Lung (tissue), 12 donors: ENCODE data around the gene FZR1. TPM values are rescaled to one million over a fixed set of nuclear protein-coding genes. Genes with fewer than 3 reads are reported as not detected.

Experiments
- ATAC-seq: fragments of 200-7000 bp; cut with Tn5 transposase; one replicate; pipeline ENCODE4 v1.9.1; 2020; ENCODE audit warnings: moderate number of reproducible peaks; ENCODE audit not compliant: insufficient read depth, low FRiP score
- DNase-seq, 3 donors: peaks; one replicate each; pipeline ENCODE4 v3.0.0-alpha.2; 2013 to 2017
- H3K27ac ChIP-seq, 2 donors: one replicate each; pipeline ENCODE4 v1.5.1; 2013; ENCODE audit warnings: mild to moderate bottlenecking in 2 of 2, moderate library complexity in 2 of 2, control low read depth in 1 of 2, inconsistent platforms in 1 of 2, low read depth in 1 of 2, low read length in 1 of 2
- H3K27me3 ChIP-seq, 3 donors: one replicate each; pipeline ENCODE4 v1.5.1; 2013; ENCODE audit warnings: low read length in 2 of 3; ENCODE audit not compliant: control insufficient read depth in 3 of 3, insufficient read depth in 3 of 3
- H3K36me3 ChIP-seq, 4 donors: one replicate each; pipeline ENCODE4 v1.5.1; 2013; ENCODE audit warnings: low read length in 4 of 4, mild to moderate bottlenecking in 1 of 4, moderate library complexity in 1 of 4; ENCODE audit not compliant: control insufficient read depth in 4 of 4, insufficient read depth in 4 of 4
- H3K4me1 ChIP-seq, 5 donors: one replicate each; pipeline ENCODE4 v1.5.1; 2013; ENCODE audit warnings: low read length in 5 of 5, mild to moderate bottlenecking in 2 of 5, moderate library complexity in 1 of 5; ENCODE audit not compliant: control insufficient read depth in 5 of 5, insufficient read depth in 5 of 5
- H3K4me3 ChIP-seq: one replicate; pipeline ENCODE4 v1.5.1; 2013; ENCODE audit warnings: mild to moderate bottlenecking, control low read depth, moderate library complexity
- H3K9ac ChIP-seq, 2 donors: one replicate each; pipeline ENCODE4 v1.5.1; 2013; ENCODE audit warnings: low read length in 2 of 2, control low read depth in 1 of 2; ENCODE audit not compliant: insufficient read depth in 1 of 2
- H3K9me3 ChIP-seq, 4 donors: one replicate each; pipeline ENCODE4 v1.5.1; 2013; ENCODE audit warnings: low read length in 3 of 4, mild to moderate bottlenecking in 1 of 4, moderate library complexity in 1 of 4; ENCODE audit not compliant: control insufficient read depth in 4 of 4, insufficient read depth in 3 of 4
- CTCF ChIP-seq: IDR thresholded peaks from 2 replicates; pipeline ENCODE4 v1.5.1; 2012; ENCODE audit warnings: mild to moderate bottlenecking; ENCODE audit errors: control extremely low read depth, extremely low read depth
- WGBS, 2 donors: extraction: QIAGEN DNeasy Blood & Tissue Kit; methylation state at CpG; one replicate each; pipeline ENCODE4 v1.1.7; 2013; 5-methylcytosine and 5-hydroxymethylcytosine counted together
- polyA plus RNA-seq, 2 donors: library from polyadenylated mRNA; stranded (reverse); fragments of 200-250 nt; gene quantifications; one replicate each; pipeline ENCODE4 v1.2.1, GENCODE V29; 2013
- total RNA-seq, 2 donors: library from RNA; depleted of rRNA in 1 of 2; stranded (reverse); fragments of >200 nt in 1 of 2; gene quantifications; one replicate each; pipeline ENCODE4 v1.2.1, GENCODE V29; 2014 to 2021
- donor health status: control.
- donor health status: control.
- donor health status: Bipolar disorder and iron deficiency.
- donor health status: healthy.
- donor health status: DM: yes; HTN: yes; CAD: no.

The FZR1 gene
- total and polyA plus RNA-seq, 4 donors, result 20.0 to 45.8 (median 28.3) TPM

GRCh38 chr19:3481241-3482090 lies 24.6 kb upstream of the FZR1 start:
- peaks cover 0 to 17% (median 13%) of the 10 kb centered on the region in 3 donors for H3K27me3 ChIP-seq
- 54 to 78% methylated on average over 38 of the region's 38 CpGs for WGBS, 2 donors
- ATAC-seq, result no peak

GRCh38 chr19:3482507-3483225 lies 23.4 kb upstream of the FZR1 start:
- DNase-seq (no peak), ATAC-seq (no peak)
- 66 to 78% methylated on average over 42 to 49 of the region's 49 CpGs for WGBS, 2 donors
- Histone ChIP-seq H3K4me1 (peaks cover 0 to 3% (median 0%) of the 10 kb centered on the region in 5 donors), H3K9ac (no peak overlapping the region), H3K9me3 (no peaks in the 10 kb centered on the region), H3K27ac (no peak overlapping the region), H3K27me3 (peaks cover 0 to 14% (median 13%) of the 10 kb centered on the region in 3 donors), H3K4me3 (no peak overlapping the region), H3K36me3 (no peaks in the 10 kb centered on the region)
- no peak for TF ChIP-seq CTCF

More at GRCh38 chr19:3481241-3482090, 24.6 kb upstream of the FZR1 start:
- H3K27ac ChIP-seq, result no peak overlapping the region
- no peak for DNase-seq
- H3K36me3 ChIP-seq, result no peaks in the 10 kb centered on the region
- H3K4me3 ChIP-seq, result no peak overlapping the region
- no peak for TF ChIP-seq CTCF
- H3K9me3 ChIP-seq, result no peaks in the 10 kb centered on the region
- no peak overlapping the region for H3K9ac ChIP-seq
- H3K4me1 ChIP-seq, result peaks cover 0 to 3% (median 0%) of the 10 kb centered on the region in 5 donors

GRCh38 chr19:3483226-3483628 lies 22.9 kb upstream of the FZR1 start, which contains the start of gene SMIM44:
SMIM44 (minus strand) TSS chr19:3483441; CDS start chr19:3483403, 38 bp downstream.
- Histone ChIP-seq H3K9me3 (no peaks in the 10 kb centered on the region), H3K36me3 (no peaks in the 10 kb centered on the region), H3K4me1 (peaks cover 0 to 3% (median 0%) of the 10 kb centered on the region in 5 donors), H3K27ac (no peak within 1 kb of the TSS), H3K4me3 (no peak within 1 kb of the TSS), H3K27me3 (peaks cover 0 to 14% (median 13%) of the 10 kb centered on the region in 3 donors), H3K9ac (no peak within 1 kb of the TSS)
- WGBS, 2 donors, result 76 to 92% methylated on average over 30 to 33 of the region's 33 CpGs
- ATAC-seq, result no peak
- TF ChIP-seq CTCF, result no peak
- no peak for DNase-seq
